Esophagus squamous epithelium (tissue), 4 donors: Measurements from ENCODE around the gene HSPG2.

ENCODE experiments used
- POLR2A ChIP-seq, 4 donors: fragments of 450-650 bp; IDR thresholded peaks; one replicate each; pipeline ENCODE4 v1.6.1; 2017; ENCODE audit warnings: antibody characterized with exemption in 4 of 4, mild to moderate bottlenecking in 4 of 4, moderate library complexity in 3 of 4
- TF ChIP-seq, protein P1 (sequence below), 6 experiments: fragments of 450-650 bp in 4 of 6; fragments of 200-600 bp in 2 of 6; sonication (generic) in 2 of 6; IDR thresholded peaks; one replicate each; pipeline ENCODE4 v1.5.1; 2016 to 2019; ENCODE audit warnings: antibody characterized with exemption in 6 of 6, mild to moderate bottlenecking in 4 of 6, moderate library complexity in 4 of 6

- TF ChIP-seq, protein P1, sequence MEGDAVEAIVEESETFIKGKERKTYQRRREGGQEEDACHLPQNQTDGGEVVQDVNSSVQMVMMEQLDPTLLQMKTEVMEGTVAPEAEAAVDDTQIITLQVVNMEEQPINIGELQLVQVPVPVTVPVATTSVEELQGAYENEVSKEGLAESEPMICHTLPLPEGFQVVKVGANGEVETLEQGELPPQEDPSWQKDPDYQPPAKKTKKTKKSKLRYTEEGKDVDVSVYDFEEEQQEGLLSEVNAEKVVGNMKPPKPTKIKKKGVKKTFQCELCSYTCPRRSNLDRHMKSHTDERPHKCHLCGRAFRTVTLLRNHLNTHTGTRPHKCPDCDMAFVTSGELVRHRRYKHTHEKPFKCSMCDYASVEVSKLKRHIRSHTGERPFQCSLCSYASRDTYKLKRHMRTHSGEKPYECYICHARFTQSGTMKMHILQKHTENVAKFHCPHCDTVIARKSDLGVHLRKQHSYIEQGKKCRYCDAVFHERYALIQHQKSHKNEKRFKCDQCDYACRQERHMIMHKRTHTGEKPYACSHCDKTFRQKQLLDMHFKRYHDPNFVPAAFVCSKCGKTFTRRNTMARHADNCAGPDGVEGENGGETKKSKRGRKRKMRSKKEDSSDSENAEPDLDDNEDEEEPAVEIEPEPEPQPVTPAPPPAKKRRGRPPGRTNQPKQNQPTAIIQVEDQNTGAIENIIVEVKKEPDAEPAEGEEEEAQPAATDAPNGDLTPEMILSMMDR (IDR thresholded peaks at IDR 0.05) = no peak
- TF ChIP-seq POLR2A (IDR thresholded peaks at IDR 0.05) = no peak
These were observed 5.4 kb upstream of the HSPG2 start for GRCh38 chr1:21942464-21942863.
